ENCODE data around the gene TMEM79.

TMEM79 gene

DNA sequence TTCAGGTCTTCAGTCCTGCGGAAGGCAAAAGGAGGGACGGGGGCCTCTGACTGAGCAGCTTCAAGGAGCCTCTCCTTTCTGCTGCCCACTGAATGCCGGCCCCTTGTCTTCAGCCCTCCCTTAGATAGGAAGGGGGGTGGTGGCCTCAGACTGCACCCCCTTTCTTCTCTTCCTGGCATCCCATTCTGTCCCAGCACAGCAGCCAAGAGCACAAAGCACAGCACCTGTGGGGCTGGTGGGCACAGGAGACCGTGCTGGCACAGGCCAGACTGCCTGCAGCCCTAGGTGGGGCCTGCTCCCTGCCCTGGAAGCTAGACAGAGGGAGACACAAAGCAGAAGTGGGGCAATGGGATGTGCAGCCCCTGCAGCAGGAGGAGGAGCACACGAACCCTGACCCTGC is 34.5 kb upstream of the TMEM79 start:
- no peak for DNase-seq (ENCODE audit: low read depth)
- H3K4me3 ChIP-seq (ENCODE audit: control insufficient read depth, low read depth, low read length) = no peak overlapping the region
- TF ChIP-seq, protein P1, sequence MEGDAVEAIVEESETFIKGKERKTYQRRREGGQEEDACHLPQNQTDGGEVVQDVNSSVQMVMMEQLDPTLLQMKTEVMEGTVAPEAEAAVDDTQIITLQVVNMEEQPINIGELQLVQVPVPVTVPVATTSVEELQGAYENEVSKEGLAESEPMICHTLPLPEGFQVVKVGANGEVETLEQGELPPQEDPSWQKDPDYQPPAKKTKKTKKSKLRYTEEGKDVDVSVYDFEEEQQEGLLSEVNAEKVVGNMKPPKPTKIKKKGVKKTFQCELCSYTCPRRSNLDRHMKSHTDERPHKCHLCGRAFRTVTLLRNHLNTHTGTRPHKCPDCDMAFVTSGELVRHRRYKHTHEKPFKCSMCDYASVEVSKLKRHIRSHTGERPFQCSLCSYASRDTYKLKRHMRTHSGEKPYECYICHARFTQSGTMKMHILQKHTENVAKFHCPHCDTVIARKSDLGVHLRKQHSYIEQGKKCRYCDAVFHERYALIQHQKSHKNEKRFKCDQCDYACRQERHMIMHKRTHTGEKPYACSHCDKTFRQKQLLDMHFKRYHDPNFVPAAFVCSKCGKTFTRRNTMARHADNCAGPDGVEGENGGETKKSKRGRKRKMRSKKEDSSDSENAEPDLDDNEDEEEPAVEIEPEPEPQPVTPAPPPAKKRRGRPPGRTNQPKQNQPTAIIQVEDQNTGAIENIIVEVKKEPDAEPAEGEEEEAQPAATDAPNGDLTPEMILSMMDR (conservative IDR thresholded peaks at IDR 0.05; ENCODE audit: control insufficient read depth, insufficient read depth, low read depth, low read length) = no peak

DNA sequence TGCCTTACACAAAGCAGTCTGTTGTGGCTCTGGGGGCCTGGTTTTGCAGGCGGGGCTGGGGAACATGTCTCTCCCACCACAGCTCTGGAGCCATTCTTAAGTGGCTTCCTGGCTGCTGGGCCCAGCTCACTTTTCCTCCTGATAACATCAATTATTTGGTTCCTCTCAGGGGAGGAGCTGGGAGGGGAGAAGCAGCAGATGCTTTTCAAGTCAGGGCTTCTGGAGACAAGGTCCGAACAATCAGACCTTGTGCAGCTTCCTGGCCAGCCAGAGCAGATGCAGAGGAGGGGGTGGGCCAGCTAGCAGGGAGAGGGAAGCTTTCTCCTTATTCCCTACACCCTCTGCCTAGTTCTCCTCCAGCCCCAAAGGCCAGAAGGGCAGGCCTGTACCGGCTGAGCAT is 32.6 kb upstream of the TMEM79 start:
- TF ChIP-seq, protein P1 (conservative IDR thresholded peaks at IDR 0.05; ENCODE audit: control insufficient read depth, insufficient read depth, low read depth, low read length) = no peak
- no peak for DNase-seq (ENCODE audit: low read depth)

DNA sequence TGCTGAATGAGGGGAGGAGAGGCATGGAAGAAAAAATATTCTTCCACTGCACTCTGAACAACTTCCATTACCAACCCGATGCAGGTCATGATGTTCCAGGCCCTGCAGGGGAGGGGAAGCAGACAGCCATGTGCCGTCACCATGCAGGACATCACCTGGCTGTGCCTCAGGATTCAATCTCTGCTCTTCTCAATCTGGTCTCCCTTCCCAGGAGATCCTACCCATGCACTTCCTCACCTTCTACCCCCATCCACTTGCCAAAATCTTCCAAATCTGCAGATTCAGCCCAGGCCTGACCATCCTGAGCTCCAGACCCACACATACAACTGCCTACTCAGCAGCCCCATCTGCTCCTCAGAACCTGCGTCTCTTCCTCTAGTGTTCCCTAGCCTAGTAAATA is 30.5 kb upstream of the TMEM79 start:
- DNase-seq (ENCODE audit: low read depth) = no peak
- no peak overlapping the region for H3K4me3 ChIP-seq (ENCODE audit: control insufficient read depth, low read depth, low read length)
- TF ChIP-seq, protein P1 (conservative IDR thresholded peaks at IDR 0.05; ENCODE audit: control insufficient read depth, insufficient read depth, low read depth, low read length) = no peak

More for the DNA sequence above, 32.6 kb upstream of the TMEM79 start:
- no peak overlapping the region for H3K4me3 ChIP-seq (ENCODE audit: control insufficient read depth, low read depth, low read length)

DNA sequence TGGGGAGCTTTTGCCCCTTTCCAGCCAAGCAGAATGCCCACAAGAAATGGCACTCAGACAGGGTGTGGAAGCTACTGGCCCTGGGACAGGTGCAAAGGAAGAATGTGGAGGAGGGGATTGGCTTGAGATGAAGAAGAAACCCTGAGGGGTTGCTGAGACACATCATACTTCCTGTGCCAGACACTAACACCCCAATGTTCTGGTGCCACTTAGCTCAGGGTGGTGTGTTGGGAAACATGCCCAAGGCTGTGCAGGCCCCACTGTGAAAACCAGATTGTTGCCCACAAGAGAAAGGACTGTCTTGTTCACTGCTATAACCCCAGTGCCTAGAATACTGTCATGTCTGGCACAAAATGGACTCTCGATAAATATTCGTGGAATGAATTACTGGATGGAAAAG is 26.4 kb upstream of the TMEM79 start:
- no peak for DNase-seq (ENCODE audit: low read depth)
- no peak overlapping the region for H3K4me3 ChIP-seq (ENCODE audit: control insufficient read depth, low read depth, low read length)
- TF ChIP-seq, protein P1 (conservative IDR thresholded peaks at IDR 0.05; ENCODE audit: control insufficient read depth, insufficient read depth, low read depth, low read length) = no peak

DNA sequence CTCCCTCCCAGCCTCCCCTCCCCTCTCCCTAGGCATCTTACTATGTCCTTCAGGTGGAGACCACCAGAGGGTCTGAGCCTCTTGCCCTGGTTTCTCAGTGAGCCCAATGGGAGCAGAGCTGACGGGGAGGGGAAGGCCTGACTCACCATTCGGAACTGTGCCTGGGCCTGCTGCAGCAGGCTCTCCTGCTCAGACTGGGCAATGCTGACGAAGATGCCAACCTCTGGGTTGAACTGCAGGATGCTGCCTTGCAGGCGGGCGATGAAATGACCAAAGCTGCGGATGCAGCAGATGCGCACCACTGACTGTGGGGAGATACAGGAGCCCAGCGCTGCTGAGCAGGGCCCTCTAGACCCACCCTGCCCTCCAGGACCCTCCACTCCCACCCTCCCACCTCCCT is 25.3 kb upstream of the TMEM79 start:
- TF ChIP-seq, protein P1 (conservative IDR thresholded peaks at IDR 0.05; ENCODE audit: control insufficient read depth, insufficient read depth, low read depth, low read length) = no peak
- H3K4me3 ChIP-seq (ENCODE audit: control insufficient read depth, low read depth, low read length) = no peak overlapping the region
- DNase-seq (ENCODE audit: low read depth) = no peak

DNA sequence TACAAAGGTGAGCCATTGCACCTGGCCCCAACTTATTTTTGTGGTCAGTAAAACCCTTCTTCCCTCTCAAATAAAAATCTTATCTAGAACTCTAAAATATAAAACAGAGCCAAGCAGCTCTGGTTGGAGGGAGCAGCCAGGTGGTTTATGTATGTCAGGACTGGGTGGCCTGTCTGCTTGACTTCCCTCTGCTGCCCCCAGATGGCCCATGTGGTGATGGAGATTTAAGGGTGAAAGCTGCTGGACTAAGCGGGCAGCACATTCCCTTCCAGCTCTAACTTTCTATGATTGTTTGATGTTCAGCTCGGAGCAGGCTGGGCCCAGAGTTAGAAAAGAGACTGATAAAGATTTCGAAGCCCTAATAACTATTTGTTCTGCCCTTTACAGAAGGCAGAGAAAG is 24.3 kb upstream of the TMEM79 start:
- TF ChIP-seq, protein P1 (conservative IDR thresholded peaks at IDR 0.05; ENCODE audit: control insufficient read depth, insufficient read depth, low read depth, low read length) = no peak
- DNase-seq (ENCODE audit: low read depth) = no peak
- no peak overlapping the region for H3K4me3 ChIP-seq (ENCODE audit: control insufficient read depth, low read depth, low read length)

DNA sequence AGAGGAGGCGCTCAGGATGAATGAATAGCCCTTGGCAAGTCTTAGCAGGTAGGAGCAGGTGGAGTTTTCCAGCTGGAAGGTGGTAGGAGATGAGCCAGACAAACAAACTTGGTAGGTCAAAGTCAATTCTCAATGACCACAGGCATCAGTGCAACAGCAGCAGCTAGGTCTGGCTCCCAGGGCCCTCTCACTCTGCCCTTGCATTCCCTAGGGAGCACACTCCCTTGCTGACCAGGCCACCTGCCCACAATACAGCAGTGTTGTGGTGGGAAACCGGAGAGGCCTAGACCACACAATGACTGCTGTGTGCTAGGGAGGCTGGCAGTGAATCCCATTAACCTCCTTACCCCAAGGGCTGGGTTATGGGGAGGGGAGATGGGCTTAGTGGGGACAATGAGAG is 23.2 kb upstream of the TMEM79 start:
- TF ChIP-seq, protein P1 (conservative IDR thresholded peaks at IDR 0.05; ENCODE audit: control insufficient read depth, insufficient read depth, low read depth, low read length) = no peak
- H3K4me3 ChIP-seq (ENCODE audit: control insufficient read depth, low read depth, low read length) = no peak overlapping the region
- DNase-seq (ENCODE audit: low read depth) = no peak
